GM12892 (cell line): Measurements from ENCODE around the gene OR51B4.

Experiments
- POLR2A ChIP-seq: IDR thresholded peaks from 2 replicates; pipeline ENCODE4 v1.6.1; 2011; ENCODE audit warnings: low read depth, low read length, control low read depth
- POLR2AphosphoS5 ChIP-seq: IDR thresholded peaks from 2 replicates; pipeline ENCODE4 v1.6.1; 2011; ENCODE audit warnings: low read depth, low read length, control low read depth
- TAF1 ChIP-seq: IDR thresholded peaks from 2 replicates; pipeline ENCODE4 v1.6.1; 2011; ENCODE audit warnings: low read depth, mild to moderate bottlenecking, control low read depth, low read length, borderline replicate concordance

DNA sequence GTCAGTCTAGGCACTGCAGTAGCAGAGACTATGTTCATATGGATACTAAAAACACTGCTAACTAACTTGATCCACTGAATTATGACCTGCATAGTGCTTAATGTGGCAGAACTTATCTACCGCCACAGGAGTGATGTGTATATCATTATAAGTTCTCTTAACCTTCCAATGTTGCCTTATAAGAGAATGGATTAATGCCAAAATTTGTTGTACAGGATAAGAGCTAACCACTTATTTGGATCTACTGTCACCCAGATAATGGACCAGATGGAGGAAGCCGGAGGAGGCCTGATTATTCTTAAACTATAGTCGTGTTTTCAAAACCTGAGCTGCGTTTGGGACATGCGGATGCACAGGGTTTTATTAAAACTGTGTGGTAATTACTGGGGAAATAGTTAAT, 1.9 kb upstream of the OR51B4 start:
- TF ChIP-seq POLR2A (no peak), POLR2AphosphoS5 (no peak), TAF1 (no peak)
